Panc1 (cell line): Measurements from ENCODE around the gene ANKRD36. TPM values are rescaled to one million over a fixed set of nuclear protein-coding genes. Genes with fewer than 3 reads are reported as not detected.
"Not testable (repeated sequence)": the region's sequence is repeated elsewhere in the genome, so short reads cannot be mapped to it uniquely, and the experiment has no call there.

Experiments
- ATAC-seq: fragments of 200-7000 bp; cut with Tn5 transposase; 2 replicates; pipeline ENCODE4 v1.9.1; 2020; ENCODE audit warnings: mild to moderate bottlenecking, moderate library complexity
- BruUV-seq: library from RNA; stranded (reverse); fragments of 400-500 nt; replicated peaks from 2 replicates; lab custom pipeline; 2021; lab: Mats Ljungman, UMichigan
- CTCF ChIA-PET: fragments of 300-600 bp; sonication (Branson Sonifier 250); formaldehyde crosslinking; loops from one replicate; lab custom pipeline; 2022; ENCODE audit warnings: antibody characterized with exemption; lab: Charles Lee
- POLR2A ChIA-PET: fragments of 300-600 bp; sonication (Branson Sonifier 250); formaldehyde crosslinking; loops from one replicate; lab custom pipeline; 2022; ENCODE audit warnings: antibody characterized with exemption; lab: Charles Lee
- DNase-seq: peaks from one replicate; pipeline ENCODE4 v3.0.0-alpha.2; 2010; ENCODE audit warnings: low read depth, low spot score
- H3K27ac ChIP-seq: 2 replicates; pipeline ENCODE4 v1.5.1; 2011; ENCODE audit warnings: mild to moderate bottlenecking, low read length, inconsistent platforms
- H3K27me3 ChIP-seq: fragments of 200-500 bp; sonication (Bioruptor generic); 2 replicates; pipeline ENCODE4 v1.6.0; 2014; ENCODE audit warnings: low read length, inconsistent platforms; ENCODE audit not compliant: control insufficient read depth, insufficient read depth
- H3K36me3 ChIP-seq: fragments of 200-500 bp; sonication (Bioruptor generic); 2 replicates; pipeline ENCODE4 v1.5.1; 2014; ENCODE audit warnings: inconsistent platforms, mild to moderate bottlenecking, low read length, moderate library complexity; ENCODE audit not compliant: control insufficient read depth, insufficient read depth
- H3K4me1 ChIP-seq: 2 replicates; pipeline ENCODE4 v1.5.1; 2011; ENCODE audit warnings: inconsistent platforms, mild to moderate bottlenecking, low read length, moderate library complexity; ENCODE audit not compliant: control insufficient read depth, insufficient read depth
- H3K4me3 ChIP-seq, 2 experiments: 2 replicates each; pipeline ENCODE4 v1.5.1; 2011 to 2012; ENCODE audit warnings: low read depth in 2 of 2, low read length in 2 of 2, mild to moderate bottlenecking in 2 of 2, inconsistent platforms in 1 of 2, moderate library complexity in 1 of 2
- H3K9me3 ChIP-seq: fragments of 200-500 bp; sonication (Bioruptor generic); 2 replicates; pipeline ENCODE4 v1.5.1; 2014; ENCODE audit warnings: low read depth, mild to moderate bottlenecking, inconsistent platforms, low read length, moderate library complexity; ENCODE audit not compliant: control insufficient read depth, insufficient read depth
- POLR2AphosphoS5 ChIP-seq: IDR thresholded peaks from 2 replicates; pipeline ENCODE4 v1.6.1; 2012; ENCODE audit warnings: mild to moderate bottlenecking, low read depth, low read length, moderate library complexity
- REST ChIP-seq, 2 experiments: IDR thresholded peaks; 2 replicates each; pipeline ENCODE4 v1.6.1; 2011 to 2012; ENCODE audit warnings: low read depth in 2 of 2, control low read depth in 1 of 2, low read length in 1 of 2, mild to moderate bottlenecking in 1 of 2, moderate library complexity in 1 of 2; ENCODE audit not compliant: insufficient read depth in 1 of 2
- SIN3A ChIP-seq: IDR thresholded peaks from 2 replicates; pipeline ENCODE4 v1.6.1; 2012; ENCODE audit warnings: low read depth, mild to moderate bottlenecking, low read length, moderate library complexity, borderline replicate concordance; ENCODE audit not compliant: insufficient read depth
- TCF7L2 ChIP-seq: IDR thresholded peaks from 2 replicates; pipeline ENCODE4 v1.6.1; 2011; ENCODE audit warnings: mild to moderate bottlenecking, low read depth, low read length, inconsistent platforms
- in situ Hi-C: cut with HindIII; loops from 2 replicates; pipeline ENCODE4 v1.10.0; 2016; ENCODE audit warnings: low sequenced_read_pairs, low pct_unique_long_range_greater_than_20kb
- intact Hi-C: fragments of 100-400 bp; cut with micrococcal nuclease; formaldehyde crosslinking; loops from one replicate; pipeline ENCODE4 v1.10.0; 2022; ENCODE audit not compliant: unreplicated experiment
- total RNA-seq: library from RNA; stranded (reverse); gene quantifications from one replicate; pipeline ENCODE4 v1.2.1, GENCODE V29; 2021; ENCODE audit not compliant: unreplicated experiment
- TF ChIP-seq, protein P1 (sequence below): fragments of 450-650 bp; IDR thresholded peaks from 2 replicates; pipeline ENCODE4 v1.5.1; 2017; ENCODE audit warnings: mild to moderate bottlenecking

Gene ANKRD36
- total RNA-seq, 1 experiment from 2014 or later, result 17.6 TPM

DNA sequence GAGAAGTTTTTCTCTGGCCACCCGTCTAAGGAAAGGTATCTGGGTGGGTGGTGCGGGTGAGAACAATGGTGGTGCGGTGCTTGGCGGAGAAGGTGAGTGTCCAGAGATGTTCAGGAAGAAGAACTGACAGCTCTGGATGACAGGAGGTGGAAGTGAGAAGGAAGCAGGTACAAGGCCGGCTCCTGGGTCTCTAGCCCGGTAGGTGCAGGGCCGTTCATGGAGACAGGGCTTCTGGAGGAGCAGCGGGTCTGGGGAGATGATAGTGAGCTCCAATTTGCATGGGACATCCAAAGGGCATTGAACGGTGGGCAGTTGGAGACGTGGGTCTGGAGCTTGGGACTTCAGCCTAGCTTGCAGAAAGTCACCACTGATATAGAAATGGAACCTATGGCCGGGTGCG lies 17.3 kb upstream of the ANKRD36 start:
- intact Hi-C loops (no loop called here), in situ Hi-C loops (no loop called here)
- H3K27me3 ChIP-seq, result no peaks in the 10 kb centered on the region
- no peaks in the 10 kb centered on the region for H3K4me1 ChIP-seq
- BruUV-seq, result no TSS peak
- no peaks in the 10 kb centered on the region for H3K36me3 ChIP-seq
- TF ChIP-seq, protein P1, sequence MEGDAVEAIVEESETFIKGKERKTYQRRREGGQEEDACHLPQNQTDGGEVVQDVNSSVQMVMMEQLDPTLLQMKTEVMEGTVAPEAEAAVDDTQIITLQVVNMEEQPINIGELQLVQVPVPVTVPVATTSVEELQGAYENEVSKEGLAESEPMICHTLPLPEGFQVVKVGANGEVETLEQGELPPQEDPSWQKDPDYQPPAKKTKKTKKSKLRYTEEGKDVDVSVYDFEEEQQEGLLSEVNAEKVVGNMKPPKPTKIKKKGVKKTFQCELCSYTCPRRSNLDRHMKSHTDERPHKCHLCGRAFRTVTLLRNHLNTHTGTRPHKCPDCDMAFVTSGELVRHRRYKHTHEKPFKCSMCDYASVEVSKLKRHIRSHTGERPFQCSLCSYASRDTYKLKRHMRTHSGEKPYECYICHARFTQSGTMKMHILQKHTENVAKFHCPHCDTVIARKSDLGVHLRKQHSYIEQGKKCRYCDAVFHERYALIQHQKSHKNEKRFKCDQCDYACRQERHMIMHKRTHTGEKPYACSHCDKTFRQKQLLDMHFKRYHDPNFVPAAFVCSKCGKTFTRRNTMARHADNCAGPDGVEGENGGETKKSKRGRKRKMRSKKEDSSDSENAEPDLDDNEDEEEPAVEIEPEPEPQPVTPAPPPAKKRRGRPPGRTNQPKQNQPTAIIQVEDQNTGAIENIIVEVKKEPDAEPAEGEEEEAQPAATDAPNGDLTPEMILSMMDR, result no peak
- TF ChIP-seq TCF7L2 (no peak), SIN3A (no peak), REST (IDR thresholded peaks at IDR 0.05; ENCODE audit: insufficient read depth in 1 of 2, low read depth in 2 of 2, low read length in 1 of 2) (no peak), POLR2AphosphoS5 (no peak)
- H3K9me3 ChIP-seq, result no peaks in the 10 kb centered on the region
- DNase-seq (no peak), ATAC-seq (no peak)
- ChIA-PET POLR2A (no interaction called here), CTCF (no interaction called here)
- H3K27ac ChIP-seq, result no peak overlapping the region
- H3K4me3 ChIP-seq, result no peak overlapping the region

DNA sequence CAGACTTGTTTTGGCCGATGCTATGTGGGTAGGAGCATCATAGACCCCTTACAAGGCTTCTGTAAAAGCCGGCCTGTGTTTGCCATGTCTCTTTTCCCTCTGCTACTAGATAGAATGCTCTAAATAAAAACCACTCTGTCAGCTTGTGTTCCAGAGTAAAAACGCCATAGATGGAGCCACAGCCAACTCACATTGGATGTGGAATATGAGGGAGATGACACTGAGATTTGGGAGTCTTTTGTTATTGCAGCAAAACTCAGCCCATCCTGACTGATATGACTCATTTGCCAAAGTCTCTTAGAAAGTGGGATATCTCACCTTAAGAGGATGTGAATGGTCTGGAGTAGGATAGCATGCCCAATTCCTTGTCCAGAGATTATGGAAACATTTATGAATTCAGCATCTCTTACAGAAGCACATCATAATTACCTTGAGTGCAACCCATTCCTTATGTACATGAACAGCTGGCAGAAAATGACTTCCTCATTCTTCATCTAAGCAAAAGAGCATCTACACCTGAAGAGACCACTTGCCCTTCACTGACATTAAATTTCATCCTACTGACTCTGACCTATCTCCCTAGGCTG lies 14.1 kb upstream of the ANKRD36 start:
- H3K36me3 ChIP-seq, ATAC-seq, DNase-seq, H3K4me3 ChIP-seq, H3K27ac ChIP-seq, intact Hi-C loops, in situ Hi-C loops, BruUV-seq, H3K27me3 ChIP-seq, H3K4me1 ChIP-seq, CTCF ChIA-PET, H3K9me3 ChIP-seq, POLR2A ChIA-PET: not testable (repeated sequence)

DNA sequence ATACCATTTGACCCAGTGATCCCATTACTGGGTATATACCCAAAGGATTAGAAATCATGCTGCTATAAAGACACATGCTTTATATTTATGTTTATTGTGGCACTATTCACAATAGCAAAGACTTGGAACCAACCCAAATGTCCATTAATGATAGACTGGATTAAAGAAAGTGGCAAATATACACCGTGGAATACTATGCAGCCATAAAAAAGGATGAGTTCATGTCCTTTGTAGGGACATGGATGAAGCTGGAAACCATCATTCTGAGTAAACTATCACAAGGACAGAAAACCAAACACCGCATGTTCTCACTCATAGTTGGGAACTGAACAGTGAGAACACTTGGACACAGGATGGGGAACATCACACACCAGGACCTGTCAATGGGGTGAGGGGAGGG lies 6.1 kb upstream of the ANKRD36 start:
- H3K4me3 ChIP-seq, H3K36me3 ChIP-seq, H3K9me3 ChIP-seq, H3K27ac ChIP-seq, in situ Hi-C loops, ATAC-seq, intact Hi-C loops, H3K27me3 ChIP-seq, DNase-seq, BruUV-seq, CTCF ChIA-PET, H3K4me1 ChIP-seq, POLR2A ChIA-PET: not testable (repeated sequence)

GRCh38 chr2:97111246-97111645 lies 1.7 kb upstream of the ANKRD36 start:
- H3K4me1 ChIP-seq, H3K27me3 ChIP-seq, in situ Hi-C loops, intact Hi-C loops, POLR2A ChIA-PET, DNase-seq, H3K36me3 ChIP-seq, ATAC-seq, H3K9me3 ChIP-seq, H3K27ac ChIP-seq, BruUV-seq, H3K4me3 ChIP-seq: not testable (repeated sequence)
- CTCF ChIA-PET, result interaction anchor here (1.0 kb wide), 1 partner anchor 253 kb away, joined by 5 read pairs; the partner anchor contains the start of gene ANKRD39
